Measurements from ENCODE around the gene CNKSR1. TPM values are rescaled to one million over a fixed set of nuclear protein-coding genes. Genes with fewer than 3 reads are reported as not detected.
A peak's percentile ranks its signal among the peaks of the same experiment; 100 is the strongest.

CNKSR1 gene
- total and polyA plus RNA-seq, 2 of the 13 experiments (the other 11 are each of a cell fraction or from before 2014, with no cell fraction given): 3.4 to 8.9 TPM

GRCh38 chr1:26169669-26170471, 7.4 kb upstream of the CNKSR1 start, which contains the start of gene ZNF593 (continued):
- TF ChIP-seq REXO4 (CRISPR knock-in tag; IDR thresholded peaks at IDR 0.05; ENCODE audit: borderline replicate concordance): no peak
- TF ChIP-seq HDAC2 (CRISPR knock-in tag; IDR thresholded peaks at IDR 0.05): peak; percentile 86
- peak; percentile 62; the same call in 1 of the 2 replicates for TF ChIP-seq TSC22D2 (CRISPR knock-in tag; IDR thresholded peaks at IDR 0.05; ENCODE audit: borderline replicate concordance)
- peak; percentile 70; the same call in 1 of the 2 replicates for TF ChIP-seq AKNA (CRISPR knock-in tag; IDR thresholded peaks at IDR 0.05; ENCODE audit: borderline replicate concordance)
- no peak for TF ChIP-seq ZNF713 (CRISPR knock-in tag; IDR thresholded peaks at IDR 0.05)
- peak; percentile 98; the same call in 1 of the 2 replicates for TF ChIP-seq SALL2 (CRISPR knock-in tag; IDR thresholded peaks at IDR 0.05)
- TF ChIP-seq U2AF1 (optimal IDR thresholded peaks at IDR 0.05; ENCODE audit: low read depth, low read length): no peak
- TF ChIP-seq KLF6 (CRISPR knock-in tag; IDR thresholded peaks at IDR 0.05): no peak; the same call in 1 of the 2 replicates
- peak; percentile 87 for TF ChIP-seq THAP9 (CRISPR knock-in tag; IDR thresholded peaks at IDR 0.05; ENCODE audit: borderline replicate concordance)
- TF ChIP-seq MNT (IDR thresholded peaks at IDR 0.05): peak; percentile 64; the same call in 1 of the 2 replicates
- TF ChIP-seq AGO2 (optimal IDR thresholded peaks at IDR 0.05; ENCODE audit: low read depth, low read length): peak; percentile 72
- no peak for TF ChIP-seq FLYWCH1 (CRISPR knock-in tag; IDR thresholded peaks at IDR 0.05)
- peak; percentile 44; the same call in 1 of the 2 replicates for TF ChIP-seq PRDM10 (CRISPR knock-in tag; IDR thresholded peaks at IDR 0.05; ENCODE audit: low read depth)
- TF ChIP-seq CEBPB (IDR thresholded peaks at IDR 0.05; ENCODE audit: borderline replicate concordance, low read depth, low read length): no peak
- TF ChIP-seq ZNF660 (CRISPR knock-in tag; IDR thresholded peaks at IDR 0.05; ENCODE audit: borderline replicate concordance, low read depth): no peak

All from HepG2 (cell line).